Measurements from ENCODE around the gene MYBL2.

The MYBL2 gene

GRCh38 chr20:43682446-43682845, 15.5 kb downstream of the MYBL2 start:
- no peak for DNase-seq (ENCODE audit: low read depth in 2 of 2)

- no peak for DNase-seq (ENCODE audit: low read depth in 2 of 2)
Observed at GRCh38 chr20:43686820-43687219, 19.9 kb downstream of the MYBL2 start.

- DNase-seq (ENCODE audit: low read depth in 2 of 2), result no peak
Observed at GRCh38 chr20:43689165-43689564, 22.3 kb downstream of the MYBL2 start.

GRCh38 chr20:43690943-43691598, 24.2 kb downstream of the MYBL2 start:
- DNase-seq (ENCODE audit: low read depth in 2 of 2), result no peak

DNA sequence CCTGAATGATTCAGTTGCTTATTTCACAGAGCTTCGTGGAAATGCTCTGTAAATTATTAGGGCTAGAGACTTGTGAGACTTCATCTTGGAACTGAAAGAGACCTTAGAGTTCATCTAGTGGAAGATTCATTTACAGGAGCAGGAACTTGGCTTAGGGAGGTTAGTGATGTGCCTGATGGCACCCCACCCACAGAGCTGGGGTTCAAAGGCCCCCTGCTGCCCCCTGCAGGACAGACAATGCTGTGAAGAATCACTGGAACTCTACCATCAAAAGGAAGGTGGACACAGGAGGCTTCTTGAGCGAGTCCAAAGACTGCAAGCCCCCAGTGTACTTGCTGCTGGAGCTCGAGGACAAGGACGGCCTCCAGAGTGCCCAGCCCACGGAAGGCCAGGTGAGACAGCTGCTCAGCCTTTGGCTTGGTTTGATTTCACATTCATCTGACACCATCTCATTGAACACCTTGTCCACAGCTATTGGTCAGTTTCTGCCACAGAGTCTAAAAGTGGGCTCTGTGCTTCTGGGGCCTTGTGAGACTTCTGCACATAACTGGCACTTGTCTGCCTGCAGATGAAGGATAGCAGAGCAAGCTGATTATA, 25.1 kb downstream of the MYBL2 start:
- peak; percentile 41 to 56 for DNase-seq (ENCODE audit: low read depth in 2 of 2)

DNA sequence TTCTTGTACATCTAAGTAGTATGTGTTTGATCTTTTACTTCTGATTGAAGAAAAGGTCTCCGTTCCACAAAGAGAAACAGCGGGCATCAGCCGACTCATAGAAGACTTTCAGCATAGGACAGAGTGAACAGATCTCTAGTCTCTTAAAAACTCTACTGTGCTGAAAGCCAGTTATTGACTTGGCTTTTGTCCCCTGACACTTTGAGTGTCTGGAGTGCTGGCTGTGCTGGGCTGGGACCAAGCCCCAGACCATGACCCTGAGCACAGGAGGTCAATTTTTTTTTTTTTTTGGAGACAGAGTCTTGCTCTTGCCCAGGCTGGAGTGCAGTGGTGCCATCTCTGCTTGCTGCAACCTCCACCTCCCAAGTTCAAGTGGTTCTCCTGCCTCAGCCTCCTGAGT, 27.8 kb downstream of the MYBL2 start:
- no peak for DNase-seq (ENCODE audit: low read depth in 2 of 2)

- DNase-seq (ENCODE audit: low read depth in 2 of 2), result no peak
Observed at GRCh38 chr20:43695571-43695970, 28.7 kb downstream of the MYBL2 start.

GRCh38 chr20:43699941-43700565, 33.1 kb downstream of the MYBL2 start:
- DNase-seq (ENCODE audit: low read depth in 2 of 2), result no peak

GRCh38 chr20:43700627-43701026, 33.7 kb downstream of the MYBL2 start:
- DNase-seq (ENCODE audit: low read depth in 2 of 2), result no peak

- no peak for DNase-seq (ENCODE audit: low read depth in 2 of 2)
Observed at GRCh38 chr20:43702502-43702901, 35.6 kb downstream of the MYBL2 start.

DNA sequence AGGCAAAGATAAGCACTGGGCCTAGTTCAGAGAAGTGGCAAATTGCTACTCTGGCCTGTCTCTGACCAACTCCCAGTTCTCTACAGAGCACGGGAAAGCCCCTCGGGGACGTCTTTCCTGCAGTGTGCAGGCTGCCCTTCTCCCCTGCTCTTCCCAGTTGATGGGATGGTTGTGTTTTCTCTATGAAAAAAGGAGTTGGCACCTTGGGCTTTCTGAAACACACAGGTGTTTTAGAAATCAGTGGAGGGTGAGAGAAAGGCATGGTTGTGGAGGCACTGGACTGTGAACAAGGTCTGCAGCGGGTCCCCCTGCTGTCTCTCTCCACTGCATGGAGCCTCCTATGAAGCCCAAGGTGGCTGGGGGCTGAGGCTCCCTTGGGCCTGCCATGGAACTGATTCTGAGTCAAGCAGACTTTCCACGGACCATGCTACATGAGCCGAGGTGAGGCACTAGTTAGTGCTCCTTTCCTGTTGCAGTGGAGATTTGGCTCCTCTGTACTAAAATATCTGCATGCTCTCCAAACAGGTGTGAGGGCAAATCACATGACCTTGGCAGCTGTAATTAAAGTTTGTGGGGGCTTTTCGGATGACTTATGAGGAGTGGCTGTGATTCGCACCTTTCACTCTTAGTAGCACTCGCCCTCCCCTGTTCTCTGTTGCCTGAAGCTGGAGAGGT, 43.6 kb downstream of the MYBL2 start:
- no peak for DNase-seq (ENCODE audit: low read depth in 2 of 2)

- no peak for DNase-seq (ENCODE audit: low read depth in 2 of 2)
Observed at GRCh38 chr20:43711098-43711654, 44.3 kb downstream of the MYBL2 start.

DNA sequence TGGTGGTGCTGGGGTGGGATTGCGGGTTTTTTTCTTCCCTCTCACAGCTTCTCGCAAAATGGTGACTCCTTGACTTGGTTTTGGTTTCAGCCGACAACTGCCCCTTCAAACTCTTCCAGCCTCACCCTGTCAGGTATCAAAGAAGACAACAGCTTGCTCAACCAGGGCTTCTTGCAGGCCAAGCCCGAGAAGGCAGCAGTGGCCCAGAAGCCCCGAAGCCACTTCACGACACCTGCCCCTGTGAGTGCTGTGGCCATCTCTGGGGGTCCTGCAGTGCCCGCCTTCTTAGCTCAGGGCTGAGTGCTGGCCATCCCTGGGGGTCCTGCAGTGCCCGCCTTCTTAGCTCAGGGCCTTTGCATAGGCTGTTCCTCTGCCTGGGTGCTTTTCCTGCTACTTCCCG, 48.1 kb downstream of the MYBL2 start:
- DNase-seq (ENCODE audit: low read depth in 2 of 2), result no peak

DNA sequence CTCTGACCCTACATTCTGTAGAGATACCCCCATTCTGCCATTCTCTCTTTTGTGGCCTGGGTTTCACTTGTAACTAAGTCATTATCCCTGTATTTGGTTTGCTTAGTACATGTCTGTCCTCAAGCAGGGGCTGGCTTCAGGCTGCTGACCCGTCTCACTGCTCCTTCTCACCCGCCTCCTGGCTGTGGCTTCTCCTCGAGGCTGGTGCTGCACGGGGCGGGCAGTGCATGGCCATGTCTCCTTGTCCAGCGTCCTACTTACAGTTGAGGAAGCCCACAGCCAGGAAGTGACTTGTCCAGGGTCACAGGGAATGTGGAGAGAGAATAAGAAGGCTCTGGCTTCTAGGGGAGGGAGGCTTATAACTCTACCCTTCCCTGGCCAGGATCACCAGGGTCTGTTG, 48.6 kb downstream of the MYBL2 start:
- no peak for DNase-seq (ENCODE audit: low read depth in 2 of 2)

DNA sequence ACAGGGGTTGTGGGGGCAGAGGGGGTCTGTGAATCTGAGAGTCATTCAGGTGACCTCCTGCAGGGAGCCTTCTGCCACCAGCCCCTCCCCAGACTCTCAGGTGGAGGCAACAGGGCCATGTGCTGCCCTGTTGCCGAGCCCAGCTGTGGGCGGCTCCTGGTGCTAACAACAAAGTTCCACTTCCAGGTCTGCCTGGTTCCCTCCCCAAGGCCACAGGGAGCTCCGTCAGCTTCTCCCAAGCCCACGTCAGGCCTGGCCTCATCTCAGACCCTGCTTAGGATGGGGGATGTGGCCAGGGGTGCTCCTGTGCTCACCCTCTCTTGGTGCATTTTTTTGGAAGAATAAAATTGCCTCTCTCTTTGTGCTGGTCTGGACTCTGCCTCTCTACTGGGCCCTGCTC, 49.2 kb downstream of the MYBL2 start:
- no peak for DNase-seq (ENCODE audit: low read depth in 2 of 2)

GRCh38 chr20:43716757-43717615, 50.1 kb downstream of the MYBL2 start:
- no peak for DNase-seq (ENCODE audit: low read depth in 2 of 2)

DNA sequence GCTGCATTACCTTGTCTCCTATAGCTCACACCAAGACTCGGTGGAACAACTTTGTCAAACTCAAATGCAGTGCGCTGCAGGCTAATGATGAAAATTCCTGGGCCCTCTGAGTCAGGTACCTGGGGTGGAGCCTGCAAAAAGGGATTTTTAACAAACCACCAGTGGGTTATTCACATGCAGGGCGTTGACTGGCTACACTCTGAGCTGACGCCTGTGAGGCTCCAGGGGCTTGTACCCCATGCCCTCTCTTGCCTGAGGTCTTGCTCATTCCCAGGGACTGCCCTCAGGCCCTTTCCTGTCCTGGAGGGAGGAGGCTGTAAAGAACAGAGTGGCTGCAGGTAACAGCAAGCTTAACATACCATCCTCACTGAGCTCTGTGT, 50.7 kb downstream of the MYBL2 start:
- DNase-seq (ENCODE audit: low read depth in 2 of 2), result no peak

GRCh38 chr20:43720007-43720406, 53.1 kb downstream of the MYBL2 start:
- no peak for DNase-seq (ENCODE audit: low read depth in 2 of 2)

- DNase-seq (ENCODE audit: low read depth in 2 of 2), result no peak
Observed at GRCh38 chr20:43721097-43721428, 54.1 kb downstream of the MYBL2 start.

GRCh38 chr20:43721429-43722152, 54.7 kb downstream of the MYBL2 start:
- DNase-seq (ENCODE audit: low read depth in 2 of 2), result no peak

DNA sequence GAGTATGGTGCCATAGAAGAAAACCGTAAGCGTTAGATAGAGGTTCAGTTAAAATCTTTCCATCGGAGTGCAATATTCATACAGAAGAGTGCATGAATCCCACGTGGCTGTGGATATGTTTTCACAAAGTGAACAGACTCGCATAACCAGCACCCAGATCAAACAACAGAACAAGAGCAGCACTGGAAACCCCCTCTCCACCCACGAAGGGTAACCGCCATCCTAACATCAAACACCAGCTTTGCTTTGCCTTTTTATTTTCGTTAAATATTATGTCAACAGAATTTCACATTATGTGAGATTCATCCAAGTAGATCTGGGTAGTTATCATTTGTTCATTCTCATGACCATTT, 55.2 kb downstream of the MYBL2 start:
- peak in 1 of 2 donors; percentile 21 for DNase-seq (ENCODE audit: low read depth in 2 of 2)

Data from activated CD4-positive, alpha-beta T cell treated with anti-CD3 and anti-CD28 coated beads for 24 hours (primary cell).